Midbrain (tissue), 1 donor: Measurements from ENCODE around the gene ERF.

ENCODE experiments used
- DNase-seq: peaks from one replicate; lab custom pipeline; 2025; lab: John Stamatoyannopoulos, UW

The ERF gene

GRCh38 chr19:42254089-42254849, 659 bp downstream of the ERF start:
- DNase-seq, result peak; percentile 87

GRCh38 chr19:42253245-42254088, 1.5 kb downstream of the ERF start:
- DNase-seq, result peak; percentile 38

GRCh38 chr19:42252365-42253244, 2.3 kb downstream of the ERF start:
- peak; percentile 89 for DNase-seq

GRCh38 chr19:42251572-42252358, 3.2 kb downstream of the ERF start:
- DNase-seq, result no peak

GRCh38 chr19:42250666-42251531, 4.0 kb downstream of the ERF start:
- DNase-seq, result peak; percentile 56

GRCh38 chr19:42250183-42250665, 4.7 kb downstream of the ERF start:
- DNase-seq, result no peak

GRCh38 chr19:42249769-42250168, 5.2 kb downstream of the ERF start:
- no peak for DNase-seq

GRCh38 chr19:42249149-42249750, 5.7 kb downstream of the ERF start:
- no peak for DNase-seq

GRCh38 chr19:42248270-42249148, 6.4 kb downstream of the ERF start:
- no peak for DNase-seq

- no peak for DNase-seq
Measured at GRCh38 chr19:42247640-42248199, 7.2 kb downstream of the ERF start.

GRCh38 chr19:42246922-42247639, 7.8 kb downstream of the ERF start:
- DNase-seq, result no peak

- DNase-seq, result peak; percentile 85
Measured at GRCh38 chr19:42246143-42246921, 8.6 kb downstream of the ERF start.

- no peak for DNase-seq
Measured at GRCh38 chr19:42245231-42245630, 9.7 kb downstream of the ERF start.

GRCh38 chr19:42244347-42245220, 10.3 kb downstream of the ERF start:
- DNase-seq, result peak; percentile 94

GRCh38 chr19:42242512-42243409, 12.2 kb downstream of the ERF start, which contains the start of gene GSK3A:
Gene GSK3A (minus strand): TSS chr19:42242602. CDS start chr19:42242465, 137 bp downstream.
- peak; percentile 100 for DNase-seq
